Liver (tissue), 9 donors: ENCODE measurements around the gene MANSC1. TPM values are rescaled to one million over a fixed set of nuclear protein-coding genes. Genes with fewer than 3 reads are reported as not detected.

Experiments used
- DNase-seq: peaks from one replicate; pipeline ENCODE4 v3.0.0-alpha.2; 2017; ENCODE audit warnings: low spot score
- H3K27ac ChIP-seq, 2 donors: one replicate each; pipeline ENCODE4 v1.7.0; 2013; ENCODE audit warnings: inconsistent platforms in 2 of 2, low read length in 2 of 2, control low read depth in 1 of 2, low read depth in 1 of 2, mild to moderate bottlenecking in 1 of 2
- H3K27me3 ChIP-seq, 4 donors: one replicate each; pipeline versions ENCODE4 v1.6.1 to v1.7.0; 2013; ENCODE audit warnings: low read length in 3 of 4, inconsistent platforms in 1 of 4, mild to moderate bottlenecking in 1 of 4, moderate library complexity in 1 of 4; ENCODE audit not compliant: control insufficient read depth in 4 of 4, insufficient read depth in 4 of 4
- H3K36me3 ChIP-seq, 4 donors: one replicate each; pipeline versions ENCODE4 v1.6.1 to v1.7.0; 2013; ENCODE audit warnings: low read length in 3 of 4, mild to moderate bottlenecking in 3 of 4, low read depth in 1 of 4, moderate library complexity in 1 of 4; ENCODE audit not compliant: control insufficient read depth in 4 of 4, insufficient read depth in 3 of 4
- H3K4me1 ChIP-seq, 4 donors: one replicate each; pipeline versions ENCODE4 v1.6.1 to v1.7.0; 2013; ENCODE audit warnings: low read length in 3 of 4, mild to moderate bottlenecking in 3 of 4, moderate library complexity in 1 of 4; ENCODE audit not compliant: control insufficient read depth in 4 of 4, insufficient read depth in 4 of 4
- H3K4me3 ChIP-seq, 3 donors: one replicate each; pipeline versions ENCODE4 v1.6.1 to v1.7.0; 2013; ENCODE audit warnings: low read length in 3 of 3, control low read depth in 1 of 3, low read depth in 1 of 3, mild to moderate bottlenecking in 1 of 3
- H3K9ac ChIP-seq, 2 donors: one replicate each; pipeline ENCODE4 v1.7.0; 2013; ENCODE audit warnings: low read length in 2 of 2, mild to moderate bottlenecking in 2 of 2, moderate library complexity in 2 of 2, control low read depth in 1 of 2, low read depth in 1 of 2
- H3K9me3 ChIP-seq, 4 donors: one replicate each; pipeline versions ENCODE4 v1.6.1 to v1.7.0; 2013; ENCODE audit warnings: low read length in 3 of 4; ENCODE audit not compliant: control insufficient read depth in 4 of 4
- ATF3 ChIP-seq: IDR thresholded peaks from 2 replicates; pipeline ENCODE4 v1.6.1; 2016; ENCODE audit warnings: antibody characterized with exemption
- FOXA1 ChIP-seq: IDR thresholded peaks from 2 replicates; pipeline ENCODE4 v1.6.1; 2016; ENCODE audit warnings: antibody characterized with exemption
- FOXA2 ChIP-seq: IDR thresholded peaks from 2 replicates; pipeline ENCODE4 v1.6.1; 2016; ENCODE audit warnings: antibody characterized with exemption
- GABPA ChIP-seq, 2 donors: IDR thresholded peaks in 1 of 2; conservative IDR thresholded peaks in 1 of 2; 2 replicates each; pipeline ENCODE4 v1.6.1; 2016; ENCODE audit warnings: antibody characterized with exemption in 2 of 2, mild to moderate bottlenecking in 1 of 2, moderate library complexity in 1 of 2
- HNF4A ChIP-seq, 2 donors: conservative IDR thresholded peaks; 2 replicates each; pipeline ENCODE4 v1.6.1; 2016; ENCODE audit warnings: antibody characterized with exemption in 2 of 2, mild to moderate bottlenecking in 2 of 2
- JUND ChIP-seq, 2 donors: IDR thresholded peaks; 2 replicates each; pipeline ENCODE4 v1.6.1; 2016; ENCODE audit warnings: antibody characterized with exemption in 2 of 2
- RAD21 ChIP-seq, 2 donors: IDR thresholded peaks; 2 replicates each; pipeline ENCODE4 v1.6.1; 2016; ENCODE audit warnings: antibody characterized with exemption in 2 of 2, mild to moderate bottlenecking in 2 of 2
- RXRA ChIP-seq, 2 donors: IDR thresholded peaks; 2 replicates each; pipeline ENCODE4 v1.6.1; 2017 to 2018; ENCODE audit warnings: antibody characterized with exemption in 2 of 2, mild to moderate bottlenecking in 1 of 2
- SP1 ChIP-seq: IDR thresholded peaks from 2 replicates; pipeline ENCODE4 v1.6.1; 2018; ENCODE audit warnings: antibody characterized with exemption, mild to moderate bottlenecking
- TAF1 ChIP-seq: conservative IDR thresholded peaks from 2 replicates; pipeline ENCODE4 v1.6.1; 2016; ENCODE audit warnings: antibody characterized with exemption, mild to moderate bottlenecking
- YY1 ChIP-seq: IDR thresholded peaks from 2 replicates; pipeline ENCODE4 v1.6.1; 2016; ENCODE audit warnings: antibody characterized with exemption, mild to moderate bottlenecking
- ZBTB33 ChIP-seq: IDR thresholded peaks from 2 replicates; pipeline ENCODE4 v1.6.1; 2016; ENCODE audit warnings: antibody characterized with exemption
- WGBS: extraction: QIAGEN DNeasy Blood & Tissue Kit; methylation state at CpG from one replicate; pipeline ENCODE4 v1.1.7; 2013; 5-methylcytosine and 5-hydroxymethylcytosine counted together
- polyA plus RNA-seq, 2 donors: library from polyadenylated mRNA; stranded (reverse) in 1 of 2; unstranded in 1 of 2; fragments of 200-250 nt in 1 of 2; fragments of >200 nt in 1 of 2; fragmentation: Nextera tagmentation in 1 of 2; extraction: Ambion mirVana in 1 of 2; gene quantifications; one replicate each; pipeline versions ENCODE4 v1.2.1 to v1.2.3, GENCODE V29; 2013 to 2015
- total RNA-seq, 2 donors: library from RNA; depleted of rRNA; stranded (reverse); fragments of >200 nt; gene quantifications; one replicate each; pipeline ENCODE4 v1.2.3, GENCODE V29; 2014
- TF ChIP-seq, protein P1 (sequence below): IDR thresholded peaks from 2 replicates; pipeline ENCODE4 v1.6.1; 2016; ENCODE audit warnings: antibody characterized with exemption
- donor health status: healthy.
- donor health status: healthy.
- donor health status: healthy.
- donor health status: healthy.
- donor health status: healthy.

MANSC1 gene
- total and polyA plus RNA-seq, 4 donors, result 2.1 to 7.8 (median 4.7) TPM

DNA sequence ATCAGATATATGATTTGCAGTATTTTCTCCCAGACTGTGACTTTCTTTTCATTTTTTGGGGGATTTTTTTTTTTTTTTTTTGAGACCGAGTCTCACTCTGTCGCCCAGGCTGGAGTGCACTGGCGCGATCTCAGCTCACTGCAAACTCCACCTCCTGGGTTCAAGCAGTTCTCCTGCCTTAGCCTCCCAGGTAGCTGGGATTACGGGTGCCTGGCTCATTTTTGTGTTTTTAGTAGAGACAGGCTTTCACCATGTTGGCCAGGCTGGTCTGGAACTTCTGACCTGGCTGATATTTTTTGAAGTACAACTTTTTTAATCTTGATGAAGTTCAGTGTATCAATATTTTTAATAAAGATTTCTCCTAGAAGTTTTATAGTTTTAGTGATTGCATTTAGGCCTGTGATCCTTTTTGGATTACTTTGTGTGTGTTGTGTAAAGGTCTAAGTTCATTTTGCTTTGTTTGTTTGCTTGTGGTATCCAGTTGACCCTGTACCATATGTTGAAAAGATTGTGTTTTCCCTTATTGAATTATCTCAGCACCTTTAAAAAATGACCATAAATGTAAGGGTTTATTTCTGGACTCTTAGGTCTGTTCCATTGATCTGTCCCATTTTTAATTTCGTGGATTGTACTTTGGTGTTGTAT, 31.0 kb upstream of the MANSC1 start (continued):
- no peak for TF ChIP-seq ZBTB33
- TF ChIP-seq RAD21 (IDR thresholded peaks at IDR 0.05), result peak; percentile 31 to 48
- TF ChIP-seq, protein P1, sequence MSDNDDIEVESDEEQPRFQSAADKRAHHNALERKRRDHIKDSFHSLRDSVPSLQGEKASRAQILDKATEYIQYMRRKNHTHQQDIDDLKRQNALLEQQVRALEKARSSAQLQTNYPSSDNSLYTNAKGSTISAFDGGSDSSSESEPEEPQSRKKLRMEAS, result no peak
- no peak for TF ChIP-seq GABPA (IDR thresholded peaks at IDR 0.05 in 1 of 2, conservative IDR thresholded peaks at IDR 0.05 in 1 of 2)
- TF ChIP-seq RXRA (IDR thresholded peaks at IDR 0.05), result peak; percentile 65 to 73
- peak; percentile 41 for TF ChIP-seq FOXA2
- peak; percentile 72 for TF ChIP-seq SP1
- TF ChIP-seq FOXA1, result no peak

- H3K4me1 ChIP-seq, result peaks cover 7 to 20% (median 8%) of the 10 kb centered on the region in 4 donors
- TF ChIP-seq HNF4A (conservative IDR thresholded peaks at IDR 0.05) (no peak), FOXA1 (no peak), ATF3 (no peak), FOXA2 (no peak), YY1 (no peak), GABPA (IDR thresholded peaks at IDR 0.05 in 1 of 2, conservative IDR thresholded peaks at IDR 0.05 in 1 of 2) (no peak), TAF1 (no peak)
- 56% methylated on average over 4 of the region's 4 CpGs for WGBS
- no peak overlapping the region for H3K4me3 ChIP-seq
- DNase-seq, result no peak
- H3K9me3 ChIP-seq, result no peaks in the 10 kb centered on the region
- H3K36me3 ChIP-seq, result no peaks in the 10 kb centered on the region
- peak overlapping the region; percentile 21 to 63 for H3K27ac ChIP-seq
- no peaks in the 10 kb centered on the region for H3K27me3 ChIP-seq
- no peak overlapping the region for H3K9ac ChIP-seq
These were observed 30.0 kb upstream of the MANSC1 start for GRCh38 chr12:12379831-12380730.

GRCh38 chr12:12378616-12379015, 28.6 kb upstream of the MANSC1 start:
- Histone ChIP-seq H3K9ac (no peak overlapping the region), H3K4me3 (no peak overlapping the region), H3K4me1 (peaks cover 4 to 17% (median 5%) of the 10 kb centered on the region in 4 donors), H3K27ac (no peak overlapping the region), H3K27me3 (no peaks in the 10 kb centered on the region), H3K9me3 (no peaks in the 10 kb centered on the region), H3K36me3 (no peaks in the 10 kb centered on the region)
- TF ChIP-seq JUND (IDR thresholded peaks at IDR 0.05) (no peak), YY1 (no peak)
- DNase-seq, result no peak
- WGBS, result 88% methylated on average over 2 of the region's 2 CpGs
